Hematopoietic multipotent progenitor cell treated with erythropoietin and hydrocortisone succinate and interleukin-3 and kit ligand, for 8 days (in vitro differentiated cells): ENCODE results near the gene CYBRD1.
"Not testable (repeated sequence)": the region's sequence is repeated elsewhere in the genome, so short reads cannot be mapped to it uniquely, and the experiment has no call there.

Source experiments
- DNase-seq: peaks from one replicate; pipeline ENCODE4 v3.0.0-alpha.2; 2015

The CYBRD1 gene

GRCh38 chr2:171516793-171517192, 5.5 kb upstream of the CYBRD1 start:
- DNase-seq = no peak

- no peak for DNase-seq
Observed at GRCh38 chr2:171520471-171520870, 1.8 kb upstream of the CYBRD1 start.

GRCh38 chr2:171521361-171522051, 768 bp upstream of the CYBRD1 start:
- DNase-seq = peak; percentile 84

GRCh38 chr2:171522788-171523087, 464 bp downstream of the CYBRD1 start:
- no peak for DNase-seq

- DNase-seq = peak; percentile 74
Observed at GRCh38 chr2:171523088-171524017, 1.1 kb downstream of the CYBRD1 start.

DNA sequence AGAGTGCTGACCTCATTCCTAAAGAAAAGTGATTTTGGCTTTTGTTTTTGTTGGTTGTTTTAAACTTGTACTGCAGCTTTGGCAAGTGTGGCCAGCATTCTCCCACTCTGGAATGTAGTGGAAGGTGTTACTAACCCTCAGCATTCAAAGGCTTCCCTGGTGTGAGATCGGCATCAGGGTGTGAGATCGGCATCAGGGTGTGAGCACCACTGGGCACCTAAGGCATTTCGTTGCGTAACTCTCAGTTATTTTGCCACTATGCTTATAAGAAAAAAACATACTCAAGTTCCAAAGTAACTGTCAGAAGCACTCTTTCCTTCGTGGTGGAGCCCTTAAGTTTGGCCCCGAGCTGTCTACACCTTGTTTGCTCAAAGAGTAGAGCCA, 1.7 kb downstream of the CYBRD1 start:
- peak; percentile 17 for DNase-seq

GRCh38 chr2:171529914-171530313, 7.6 kb downstream of the CYBRD1 start:
- DNase-seq = peak; percentile 66

DNA sequence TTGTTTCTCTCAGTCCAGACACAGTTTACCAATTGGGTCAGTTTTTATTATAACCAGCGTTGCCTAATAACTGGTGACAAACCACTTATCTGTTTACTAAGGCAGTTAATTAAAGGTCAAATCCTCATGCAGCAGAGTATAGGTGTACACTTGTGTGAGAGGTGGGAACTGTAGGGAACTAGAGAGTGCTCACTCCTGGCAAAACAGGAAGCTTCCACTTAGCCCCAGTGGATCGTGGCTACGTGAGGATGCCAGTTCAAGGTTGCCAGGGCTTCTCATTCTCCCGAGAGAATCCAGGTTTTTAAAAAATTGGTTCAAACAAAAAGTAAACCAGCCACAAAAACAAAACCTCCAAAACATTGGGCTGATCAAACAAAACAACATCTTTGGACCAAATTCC, 8.1 kb downstream of the CYBRD1 start:
- no peak for DNase-seq

DNA sequence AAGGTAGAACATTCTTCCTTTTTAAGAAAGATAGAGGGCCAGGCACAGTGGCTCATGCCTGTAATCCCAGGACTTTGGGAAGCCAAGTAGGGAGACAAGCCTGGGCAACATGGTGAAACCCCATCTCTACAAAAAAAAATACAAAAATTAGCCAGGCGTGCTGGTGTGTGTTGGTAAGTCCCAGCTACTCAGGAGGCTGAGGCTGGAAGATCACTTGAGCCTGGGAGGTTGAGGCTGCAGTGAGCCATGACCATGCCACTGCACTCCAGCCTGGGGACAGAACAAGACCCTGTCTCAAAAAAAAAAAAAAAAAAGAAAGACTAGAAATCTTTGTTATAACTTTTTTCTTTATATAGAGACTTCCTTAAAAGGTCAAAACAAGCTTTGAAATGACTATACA, 8.6 kb downstream of the CYBRD1 start:
- not testable (repeated sequence) for DNase-seq

GRCh38 chr2:171531291-171531690, 9.0 kb downstream of the CYBRD1 start:
- no peak for DNase-seq

- DNase-seq = no peak
Observed at GRCh38 chr2:171531836-171532450, 9.7 kb downstream of the CYBRD1 start.

GRCh38 chr2:171533331-171533730, 11.1 kb downstream of the CYBRD1 start:
- DNase-seq = no peak

- not testable (repeated sequence) for DNase-seq
Observed at GRCh38 chr2:171535528-171535927, 13.3 kb downstream of the CYBRD1 start.

DNA sequence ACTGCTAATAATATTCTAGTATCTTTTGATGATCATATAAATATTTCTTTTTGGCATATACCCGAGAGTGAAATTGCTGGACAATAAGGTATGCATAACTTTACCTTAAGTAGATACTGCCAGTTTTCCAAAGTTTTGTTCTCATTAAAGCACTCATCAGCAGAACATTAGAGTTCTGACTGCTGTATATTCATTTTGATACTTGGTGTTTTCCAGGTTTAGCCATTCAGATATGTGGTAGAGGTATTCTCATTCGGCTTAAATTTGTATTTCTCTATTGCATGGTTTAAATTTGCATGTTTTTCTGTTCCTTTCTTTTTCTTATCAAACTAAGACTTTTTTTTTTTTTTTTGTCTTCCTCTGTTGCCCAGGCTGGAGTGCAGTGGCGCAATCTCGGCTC, 18.2 kb downstream of the CYBRD1 start:
- DNase-seq = no peak

GRCh38 chr2:171541202-171541887, 19.1 kb downstream of the CYBRD1 start:
- DNase-seq = peak; percentile 77

- DNase-seq = no peak
Observed at GRCh38 chr2:171545086-171545485, 22.8 kb downstream of the CYBRD1 start.

- no peak for DNase-seq
Observed at GRCh38 chr2:171547256-171547655, 25.0 kb downstream of the CYBRD1 start.

GRCh38 chr2:171547720-171548119, 25.4 kb downstream of the CYBRD1 start:
- no peak for DNase-seq

DNA sequence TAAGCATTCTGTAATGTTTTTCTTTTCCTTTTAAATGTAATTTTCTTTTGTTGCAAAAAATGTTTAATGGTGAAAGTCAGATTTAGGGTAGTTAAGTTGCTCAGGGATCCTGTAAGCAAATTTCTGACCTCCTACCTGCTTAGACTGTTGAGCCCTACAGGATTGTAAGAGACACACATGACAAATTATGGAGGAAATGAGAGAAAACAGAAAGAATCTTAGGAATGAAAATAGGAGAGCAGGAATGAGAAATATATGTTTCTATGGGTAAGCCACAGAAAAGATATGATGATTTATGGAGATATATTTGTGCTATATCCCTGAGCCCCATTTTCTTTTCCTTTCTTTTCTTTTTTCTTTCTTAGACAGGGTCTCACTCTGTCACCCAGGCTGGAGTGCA, 28.3 kb downstream of the CYBRD1 start:
- no peak for DNase-seq

- no peak for DNase-seq
Observed at GRCh38 chr2:171551836-171552235, 29.6 kb downstream of the CYBRD1 start.

DNA sequence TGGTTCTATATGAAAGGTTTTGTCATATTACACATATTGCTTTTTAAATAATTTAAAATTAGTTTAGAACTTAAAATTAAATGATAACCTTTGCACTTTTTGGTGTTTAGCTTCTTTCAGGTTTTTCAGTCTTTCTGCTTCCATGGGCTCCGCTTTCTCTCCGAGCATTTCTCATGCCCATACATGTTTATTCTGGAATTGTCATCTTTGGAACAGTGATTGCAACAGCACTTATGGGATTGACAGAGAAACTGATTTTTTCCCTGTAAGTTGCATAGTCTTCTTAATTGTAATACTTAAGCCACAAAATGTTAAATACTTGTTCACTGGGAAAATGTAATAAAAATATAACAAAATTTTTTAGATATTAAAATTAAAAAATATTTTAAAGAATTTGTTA, 31.0 kb downstream of the CYBRD1 start:
- DNase-seq = no peak

GRCh38 chr2:171553858-171554257, 31.6 kb downstream of the CYBRD1 start:
- DNase-seq = no peak

DNA sequence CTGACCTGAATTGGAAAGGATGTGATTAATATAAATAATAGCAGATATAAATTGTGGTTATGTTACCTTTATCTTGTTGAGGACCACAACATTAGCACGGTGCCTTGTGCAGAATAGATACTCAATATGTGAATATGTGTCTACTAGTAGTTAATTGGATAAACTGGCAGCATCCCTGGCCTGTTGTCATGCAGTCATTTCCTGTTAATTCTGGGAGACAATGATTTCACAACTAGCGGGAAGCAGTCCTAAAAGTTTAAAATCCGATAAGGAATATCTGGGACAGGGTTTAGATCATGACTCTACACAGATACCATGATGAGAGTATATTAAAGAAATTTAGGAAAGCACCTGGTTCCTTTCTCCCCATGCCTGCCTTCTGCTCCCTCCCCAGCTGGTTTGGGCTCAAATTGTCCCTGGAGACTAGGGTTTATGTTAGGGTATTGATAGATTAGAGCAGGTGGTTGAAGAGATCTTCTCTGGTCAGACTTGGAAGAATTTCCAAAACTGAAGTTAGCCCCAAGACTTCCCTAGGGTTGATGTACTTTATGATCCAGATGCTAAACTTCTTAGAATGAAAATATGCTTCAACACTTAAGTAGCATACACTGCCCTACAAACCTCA, 32.8 kb downstream of the CYBRD1 start:
- DNase-seq = no peak
